Kidney epithelial cell (primary cell): Measurements from ENCODE around the gene BTRC. TPM values are rescaled to one million over a fixed set of nuclear protein-coding genes. Genes with fewer than 3 reads are reported as not detected.

Experiments used
- DNase-seq: peaks from one replicate; pipeline ENCODE4 v3.0.0-alpha.2; 2010; ENCODE audit warnings: low read depth
- H3K27me3 ChIP-seq: 2 replicates; pipeline ENCODE4 v1.6.0; 2011; ENCODE audit warnings: low read length; ENCODE audit not compliant: control insufficient read depth, insufficient read depth
- H3K36me3 ChIP-seq: 2 replicates; pipeline ENCODE4 v1.5.1; 2011; ENCODE audit warnings: low read length; ENCODE audit not compliant: control insufficient read depth, insufficient read depth
- H3K4me3 ChIP-seq: 2 replicates; pipeline ENCODE4 v1.5.1; 2011; ENCODE audit warnings: low read depth, mild to moderate bottlenecking, control low read depth, low read length
- CTCF ChIP-seq: IDR thresholded peaks from 2 replicates; pipeline ENCODE4 v1.5.1; 2011; ENCODE audit warnings: mild to moderate bottlenecking, moderate library complexity, low read length, control low read depth, inconsistent platforms; ENCODE audit not compliant: insufficient read depth, poor library complexity, severe bottlenecking
- total RNA-seq: library from RNA; depleted of rRNA; stranded (reverse); fragments of >200 nt; gene quantifications from 2 replicates; pipeline ENCODE4 v1.2.3, GENCODE V29; 2015

BTRC gene
- total RNA-seq, 1 donor from 2014 or later: 10.2 TPM

- DNase-seq: no peak
- Histone ChIP-seq H3K4me3 (no peak overlapping the region), H3K27me3 (peaks cover 19% of the 10 kb centered on the region), H3K36me3 (no peaks in the 10 kb centered on the region)
- no peak for TF ChIP-seq CTCF
Observed at GRCh38 chr10:101560298-101561067, 206.5 kb downstream of the BTRC start.

GRCh38 chr10:101561068-101561915 lies 207.3 kb downstream of the BTRC start:
- DNase-seq: no peak
- H3K36me3 ChIP-seq: no peaks in the 10 kb centered on the region
- peaks cover 27% of the 10 kb centered on the region for H3K27me3 ChIP-seq
- TF ChIP-seq CTCF: no peak
- H3K4me3 ChIP-seq: no peak overlapping the region

- H3K27me3 ChIP-seq: peaks cover 36% of the 10 kb centered on the region
- no peaks in the 10 kb centered on the region for H3K36me3 ChIP-seq
- H3K4me3 ChIP-seq: no peak overlapping the region
- no peak for TF ChIP-seq CTCF
- no peak for DNase-seq
Observed at GRCh38 chr10:101562231-101562630, 208.3 kb downstream of the BTRC start.

- no peak for TF ChIP-seq CTCF
- Histone ChIP-seq H3K36me3 (no peaks in the 10 kb centered on the region), H3K4me3 (no peak overlapping the region), H3K27me3 (peaks cover 42% of the 10 kb centered on the region)
- DNase-seq: no peak
Observed at GRCh38 chr10:101563007-101563406, 209.0 kb downstream of the BTRC start.

GRCh38 chr10:101563497-101564040 lies 209.6 kb downstream of the BTRC start:
- DNase-seq: no peak
- H3K27me3 ChIP-seq: peaks cover 48% of the 10 kb centered on the region
- TF ChIP-seq CTCF: no peak
- H3K4me3 ChIP-seq: no peak overlapping the region
- H3K36me3 ChIP-seq: no peaks in the 10 kb centered on the region
